ENCODE measurements around the gene ZDHHC11.
"Not testable (repeated sequence)": the region's sequence is repeated elsewhere in the genome, so short reads cannot be mapped to it uniquely, and the experiment has no call there.

The ZDHHC11 gene

DNA sequence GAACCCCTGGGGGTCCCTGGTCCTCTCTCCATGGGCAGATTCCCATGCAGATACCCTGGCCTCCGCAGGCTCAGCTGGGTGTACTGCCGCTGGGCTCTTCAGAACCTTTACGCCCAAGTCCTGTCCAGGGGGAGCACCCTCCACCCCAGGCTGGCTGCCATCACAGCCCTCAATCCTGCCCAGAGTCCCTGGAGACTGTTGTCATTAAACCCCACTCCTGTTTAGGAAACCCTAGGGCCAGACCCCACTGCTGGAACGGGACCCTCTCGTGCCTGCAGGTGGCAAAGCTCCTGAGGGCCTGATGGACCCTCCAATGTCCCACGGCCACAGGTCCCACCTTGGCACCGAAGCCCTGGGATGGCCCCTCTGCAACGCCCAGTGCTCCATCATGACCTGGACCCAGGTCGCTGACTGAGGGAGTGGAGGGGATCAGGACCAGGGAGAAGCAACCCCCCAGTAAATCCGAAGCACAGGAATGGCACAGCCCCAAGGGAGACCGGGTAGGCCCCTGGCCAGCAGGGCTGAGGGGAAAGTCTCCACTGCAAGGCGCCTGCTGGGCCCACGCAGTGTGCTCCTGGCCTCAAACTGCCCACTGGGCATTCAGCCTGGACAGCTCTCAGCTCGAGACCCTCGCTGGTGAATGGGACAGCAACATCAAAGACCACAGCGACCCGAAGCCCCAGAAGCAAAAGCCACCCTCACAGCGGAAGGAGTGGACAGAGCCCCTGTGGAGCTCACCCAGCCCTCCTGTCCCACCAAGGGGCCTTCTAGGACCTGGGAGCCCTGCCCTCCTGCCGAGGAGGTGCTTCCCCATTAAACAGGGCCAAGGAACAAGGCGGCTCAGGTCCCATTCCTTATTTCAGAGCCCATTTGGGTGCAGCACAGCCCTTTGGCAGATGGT is 74.6 kb downstream of the ZDHHC11 start:
- DNase-seq (ENCODE audit: low read depth): no peak

DNA sequence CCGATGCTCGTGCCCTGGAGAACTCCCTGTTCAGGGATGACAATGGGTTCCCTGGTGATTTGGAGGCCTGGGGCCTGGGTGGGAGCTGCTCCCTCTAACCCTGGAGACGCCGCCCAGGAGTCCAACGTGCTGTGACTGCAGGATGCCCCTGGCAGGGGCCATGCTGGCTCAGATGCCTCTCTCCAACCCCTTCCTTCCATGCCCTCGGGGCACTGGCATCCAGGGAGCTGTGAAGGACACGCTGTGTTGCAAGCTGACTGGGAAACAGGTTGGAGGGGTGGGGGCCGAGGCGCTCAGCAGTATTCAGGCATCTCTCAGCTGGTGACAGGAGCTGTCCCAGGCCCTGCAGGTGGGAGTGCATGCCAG is 75.2 kb downstream of the ZDHHC11 start:
- not testable (repeated sequence) for DNase-seq (ENCODE audit: low read depth)

DNA sequence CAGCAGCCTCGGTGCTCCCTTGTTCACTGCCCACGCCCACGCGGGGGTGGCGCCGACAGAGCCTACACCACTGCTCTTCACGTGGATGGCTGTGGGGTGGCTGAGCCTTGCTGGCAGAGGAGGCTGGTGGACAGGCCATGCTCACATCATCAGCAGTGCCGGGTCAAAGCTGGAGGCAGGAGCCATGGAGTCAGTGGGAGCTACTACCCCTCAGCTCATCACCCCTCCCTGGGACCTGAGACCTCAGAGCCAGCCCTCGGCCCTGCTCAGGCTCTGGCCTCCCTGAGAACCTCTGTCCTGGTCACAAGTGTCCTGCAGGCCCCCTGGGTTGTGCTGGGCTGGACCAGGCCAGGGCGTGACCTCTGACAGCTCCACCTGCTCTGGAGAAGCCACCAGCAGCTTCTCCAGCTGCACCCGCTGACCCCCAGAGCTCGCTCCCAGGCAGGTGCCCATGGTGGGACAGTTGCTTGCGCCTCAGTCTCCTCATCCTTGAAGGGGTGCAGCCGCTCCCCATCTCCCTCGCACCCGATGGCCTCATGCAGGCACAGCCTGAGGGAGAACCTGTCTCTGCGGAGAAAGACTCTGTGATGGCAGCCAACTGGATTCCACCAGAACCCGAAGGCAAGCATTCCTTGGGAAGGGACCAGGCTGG is 75.8 kb downstream of the ZDHHC11 start:
- not testable (repeated sequence) for DNase-seq (ENCODE audit: low read depth)

DNA sequence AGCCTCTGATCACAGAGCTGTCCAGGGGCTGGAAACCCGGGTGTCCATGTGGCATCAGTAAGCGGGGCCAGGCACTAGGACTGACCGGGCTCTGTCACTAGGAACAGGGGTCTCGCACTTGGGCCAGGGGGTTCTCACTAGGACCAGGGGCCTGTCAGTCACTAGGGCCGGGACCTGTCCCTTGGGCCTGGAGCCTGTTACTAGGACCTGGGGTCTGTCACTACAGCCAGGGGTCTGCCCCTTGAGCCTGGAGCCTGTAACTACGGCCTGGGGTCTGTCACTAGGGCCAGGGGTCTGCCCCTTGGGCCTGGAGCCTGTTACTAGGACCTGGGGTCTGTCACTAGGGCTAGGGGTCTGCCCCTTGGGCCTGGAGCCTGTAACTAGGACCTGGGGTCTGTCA is 76.5 kb downstream of the ZDHHC11 start:
- not testable (repeated sequence) for DNase-seq (ENCODE audit: low read depth)

GRCh38 chr5:773517-774264 is 77.1 kb downstream of the ZDHHC11 start:
- DNase-seq (ENCODE audit: low read depth): no peak

- DNase-seq (ENCODE audit: low read depth): not testable (repeated sequence)
Observed at GRCh38 chr5:772931-773330, 77.9 kb downstream of the ZDHHC11 start.

DNA sequence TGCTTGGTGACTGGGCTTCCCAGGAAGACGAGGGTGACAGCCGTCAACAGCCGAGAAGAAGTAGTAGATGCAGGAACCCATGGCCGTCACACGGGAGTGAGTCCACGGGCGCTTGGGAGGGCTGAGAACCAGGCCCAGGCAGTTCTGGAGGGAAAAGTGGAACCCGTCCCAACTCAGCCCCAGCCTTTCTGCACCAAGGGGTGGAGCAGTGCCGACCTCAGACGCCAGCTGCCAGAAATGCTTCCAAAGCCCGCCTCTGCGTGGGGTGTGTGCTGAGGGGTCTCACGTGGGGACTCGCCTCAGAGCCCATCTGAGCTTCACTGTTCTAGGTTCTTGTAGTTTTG is 78.3 kb downstream of the ZDHHC11 start:
- not testable (repeated sequence) for DNase-seq (ENCODE audit: low read depth)

- not testable (repeated sequence) for DNase-seq (ENCODE audit: low read depth)
Observed at GRCh38 chr5:771841-772546, 78.8 kb downstream of the ZDHHC11 start.

GRCh38 chr5:771087-771781 is 79.6 kb downstream of the ZDHHC11 start:
- not testable (repeated sequence) for DNase-seq (ENCODE audit: low read depth)

- not testable (repeated sequence) for DNase-seq (ENCODE audit: low read depth)
Observed at GRCh38 chr5:770585-770984, 80.2 kb downstream of the ZDHHC11 start.

DNA sequence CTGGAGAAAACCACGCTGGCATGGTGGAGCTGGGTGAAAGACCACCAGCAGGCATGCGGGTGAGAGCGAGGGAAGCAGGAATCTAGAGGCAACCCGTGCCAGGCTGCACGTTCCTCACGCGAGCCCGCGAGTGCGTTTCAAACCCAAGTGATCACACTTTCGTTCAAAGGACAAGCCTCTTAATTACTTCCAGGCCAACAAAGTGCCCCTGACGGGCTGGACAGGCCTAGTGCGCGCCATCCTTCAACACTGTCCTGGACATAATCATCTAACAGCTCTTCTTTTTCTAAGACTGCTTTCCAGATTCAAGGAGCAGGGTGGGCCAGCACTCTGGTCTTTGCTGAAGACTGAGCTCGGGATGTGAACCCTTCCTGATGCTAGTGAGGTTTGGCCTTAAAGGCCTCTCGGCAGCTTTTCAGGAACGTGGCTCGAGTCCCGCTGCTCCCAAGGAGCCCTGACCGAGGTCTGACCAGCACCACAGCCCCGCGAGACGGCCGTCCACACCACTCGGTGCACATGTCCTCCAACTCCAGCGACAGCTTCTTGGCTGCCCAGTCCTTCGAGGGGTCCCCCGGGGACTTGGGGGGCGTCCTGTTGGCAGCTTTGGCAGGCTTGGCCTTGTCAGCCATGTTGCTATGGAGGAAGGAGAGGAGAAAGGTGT is 81.2 kb downstream of the ZDHHC11 start:
- DNase-seq (ENCODE audit: low read depth): not testable (repeated sequence)

DNA sequence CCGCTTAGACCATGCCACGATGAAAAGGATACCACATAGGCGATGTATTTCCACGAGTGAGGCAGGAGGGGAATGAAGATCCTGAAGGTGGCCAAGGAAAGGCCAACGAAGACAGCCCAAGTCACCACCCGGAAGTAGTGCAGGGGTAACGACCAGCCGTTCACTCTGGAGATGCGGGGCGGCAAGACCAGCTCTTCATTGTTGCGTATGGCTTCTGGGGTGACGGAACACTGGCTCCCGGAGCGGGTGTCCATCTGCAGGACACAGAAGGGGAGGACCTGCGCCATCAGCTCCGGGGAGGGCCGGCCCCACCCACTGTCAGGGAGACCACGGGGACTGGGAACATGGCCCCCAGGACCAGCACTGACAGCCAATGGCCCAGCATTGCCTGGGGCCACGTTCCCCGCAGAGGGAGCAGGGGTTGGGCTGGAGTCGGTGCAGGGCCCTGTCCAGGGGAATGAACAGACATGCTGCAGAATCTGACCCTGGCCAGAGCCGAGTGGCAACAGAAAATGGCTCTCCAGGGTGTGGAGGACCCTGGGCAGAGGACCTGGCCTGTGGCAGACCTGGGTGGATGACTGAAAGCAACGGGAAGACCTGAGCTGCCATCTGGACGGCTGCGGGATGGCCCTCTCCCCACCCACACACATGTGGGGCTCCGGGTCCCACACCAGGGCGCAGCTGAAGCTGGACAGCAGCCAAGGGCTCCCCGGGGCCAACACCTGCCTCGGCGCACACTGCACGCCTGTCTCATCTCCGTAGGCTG is 83.9 kb downstream of the ZDHHC11 start:
- no peak for DNase-seq (ENCODE audit: low read depth)

DNA sequence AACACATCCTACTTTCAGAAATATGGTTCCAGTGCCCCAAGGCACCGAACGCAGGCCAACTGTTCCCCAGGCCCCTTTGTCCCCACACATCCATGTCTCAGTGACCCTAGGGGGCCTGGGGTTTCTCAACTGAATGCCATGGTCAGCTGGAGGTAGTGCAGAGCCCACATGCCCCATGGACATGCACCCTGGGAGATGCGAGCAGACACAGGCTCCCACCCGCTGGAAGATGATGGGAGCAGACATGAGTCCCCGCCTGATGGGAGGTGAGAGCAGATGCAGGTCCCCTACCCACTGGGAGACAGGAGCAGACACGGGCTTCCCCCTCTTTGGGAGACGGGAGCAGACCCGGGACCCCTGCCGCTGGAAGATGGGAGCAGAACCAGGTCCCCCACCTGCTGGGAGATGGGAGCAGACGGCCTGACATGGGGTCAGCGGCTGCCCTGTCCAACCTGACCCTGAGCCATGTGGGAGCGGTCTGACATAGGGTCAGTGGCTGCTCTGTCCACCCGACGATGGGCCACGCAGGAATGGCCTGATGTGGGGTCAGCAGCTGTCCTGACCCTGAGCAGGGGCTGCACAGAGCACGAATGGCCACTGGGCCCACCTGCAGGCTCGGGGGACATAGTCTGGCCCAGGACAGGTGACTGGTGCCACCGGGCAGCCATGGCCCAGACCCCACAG is 84.7 kb downstream of the ZDHHC11 start:
- no peak for DNase-seq (ENCODE audit: low read depth)

DNA sequence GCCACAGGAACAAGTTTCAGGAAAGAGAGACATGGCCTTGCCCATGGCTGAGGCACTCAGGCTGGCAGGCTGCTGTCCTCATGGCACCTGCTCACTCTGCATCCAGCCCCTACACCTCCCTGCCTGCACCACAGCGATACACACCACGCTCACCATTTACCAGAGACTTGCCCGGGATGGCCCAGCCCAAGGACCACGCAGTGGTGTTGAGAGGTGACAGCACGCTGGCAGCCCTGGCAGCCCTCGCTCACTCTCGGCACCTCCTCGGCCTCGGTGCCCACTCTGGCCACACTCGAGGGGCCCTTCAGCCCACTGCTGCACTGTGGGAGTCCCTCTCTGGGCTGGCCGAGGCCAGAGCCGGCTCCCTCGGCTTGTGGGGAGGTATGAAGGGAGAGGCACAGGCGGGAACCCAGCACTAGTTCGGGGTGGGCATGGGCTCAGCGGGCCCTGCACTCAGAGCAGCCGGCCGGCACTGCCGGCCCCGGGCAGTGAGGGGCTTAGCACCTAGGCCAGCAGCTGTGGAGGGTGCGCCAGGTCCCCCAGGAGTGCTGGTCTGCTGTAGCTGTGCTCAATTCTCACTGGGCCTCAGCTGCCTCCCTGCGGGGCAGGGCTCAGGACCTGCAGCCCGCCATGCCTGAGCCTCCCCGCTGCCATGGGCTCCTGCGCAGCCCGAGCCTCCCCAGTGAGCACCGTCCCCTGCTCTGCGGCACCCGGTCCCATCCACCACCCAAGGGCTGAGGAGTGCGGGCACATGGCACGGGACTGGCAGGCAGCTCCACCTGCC is 86.6 kb downstream of the ZDHHC11 start:
- DNase-seq (ENCODE audit: low read depth): no peak

GRCh38 chr5:763397-763796 is 87.4 kb downstream of the ZDHHC11 start:
- DNase-seq (ENCODE audit: low read depth): no peak

DNA sequence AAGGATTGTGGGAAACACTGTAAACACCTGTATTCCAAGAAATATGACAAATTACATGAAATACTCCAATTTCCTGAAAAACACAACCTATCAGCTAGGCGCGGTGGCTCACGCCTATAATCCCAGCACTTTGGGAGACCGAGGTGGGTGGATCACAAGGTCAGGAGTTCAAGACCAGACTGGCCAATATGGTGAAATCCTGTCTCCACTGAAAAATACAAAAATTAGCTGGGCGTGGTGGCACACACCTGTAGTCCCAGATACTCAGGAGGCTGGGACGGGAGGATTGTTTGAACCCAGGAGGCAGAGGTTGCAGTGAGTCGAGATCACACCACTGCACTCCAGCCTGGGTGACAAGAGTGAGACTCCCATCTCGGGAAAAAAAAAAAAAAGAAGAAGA is 87.8 kb downstream of the ZDHHC11 start:
- not testable (repeated sequence) for DNase-seq (ENCODE audit: low read depth)

DNA sequence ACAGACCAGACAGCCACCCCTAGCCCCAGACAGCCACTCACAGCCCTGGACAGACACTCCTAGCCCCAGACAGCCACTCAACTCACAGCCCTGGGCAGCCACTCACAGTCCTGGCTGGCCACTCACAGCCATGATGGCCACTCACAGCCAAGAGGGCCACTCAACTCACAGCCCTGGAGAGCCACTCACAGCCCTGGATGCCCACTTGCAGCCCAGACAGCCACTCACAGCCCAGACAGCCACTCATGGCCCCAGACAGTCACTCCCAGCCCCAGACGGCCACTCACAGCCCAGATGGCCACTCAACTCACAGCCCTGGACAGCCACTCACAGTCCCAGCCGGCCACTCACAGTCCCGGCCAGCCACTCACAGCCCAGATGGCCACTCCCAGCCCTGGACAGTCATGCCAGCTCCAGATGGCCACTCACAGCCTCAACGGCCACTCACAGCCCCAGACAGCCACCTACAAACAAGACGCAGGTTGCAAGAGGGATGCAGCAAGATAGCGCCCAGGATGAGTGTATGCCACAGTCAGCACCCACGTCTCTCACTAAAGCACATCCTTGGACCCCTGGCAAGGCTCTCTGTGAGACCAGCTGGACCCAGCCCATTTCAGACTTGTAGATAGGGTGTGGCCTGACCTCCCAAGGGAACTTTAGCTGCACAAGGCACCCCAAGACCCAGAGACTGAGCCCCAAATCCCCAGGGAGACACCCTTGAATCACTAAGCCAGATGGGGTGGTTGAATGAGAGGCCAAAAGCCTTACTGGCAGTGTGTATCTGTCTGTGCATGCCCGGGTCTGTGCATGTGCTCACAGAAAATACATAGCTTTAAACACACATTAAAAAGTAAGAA is 88.7 kb downstream of the ZDHHC11 start:
- no peak for DNase-seq (ENCODE audit: low read depth)

Measured in stromal cell of bone marrow (primary cell).